ENCODE results near the gene CCNK. TPM values are rescaled to one million over a fixed set of nuclear protein-coding genes. Genes with fewer than 3 reads are reported as not detected.

Gene CCNK
- total RNA-seq, 2 experiments from 2014 or later: 88.4 to 90.4 TPM

DNA sequence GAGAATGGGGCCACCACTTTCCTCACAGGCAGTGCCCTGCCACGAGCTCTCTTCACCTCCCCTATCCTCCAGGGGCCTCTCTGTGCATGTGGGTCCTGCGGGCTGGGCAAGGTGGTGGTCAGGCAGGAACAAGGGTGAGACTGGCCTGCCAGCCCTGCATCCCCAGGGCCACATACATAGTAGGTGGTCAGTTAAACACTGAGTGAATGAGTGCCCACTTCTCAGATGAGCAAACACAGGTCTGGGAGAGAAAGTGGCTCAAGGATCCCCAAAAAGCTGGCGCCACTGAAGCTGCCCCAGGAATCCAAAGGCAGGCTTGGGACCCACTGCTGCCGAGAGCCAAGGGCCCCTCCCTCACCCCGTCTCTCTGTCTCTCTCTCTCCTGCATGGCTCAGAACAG, 51.1 kb downstream of the CCNK start:
- Mint-ChIP-seq H3K27ac (no peak overlapping the region), H3K27me3 (no peaks in the 10 kb centered on the region)

DNA sequence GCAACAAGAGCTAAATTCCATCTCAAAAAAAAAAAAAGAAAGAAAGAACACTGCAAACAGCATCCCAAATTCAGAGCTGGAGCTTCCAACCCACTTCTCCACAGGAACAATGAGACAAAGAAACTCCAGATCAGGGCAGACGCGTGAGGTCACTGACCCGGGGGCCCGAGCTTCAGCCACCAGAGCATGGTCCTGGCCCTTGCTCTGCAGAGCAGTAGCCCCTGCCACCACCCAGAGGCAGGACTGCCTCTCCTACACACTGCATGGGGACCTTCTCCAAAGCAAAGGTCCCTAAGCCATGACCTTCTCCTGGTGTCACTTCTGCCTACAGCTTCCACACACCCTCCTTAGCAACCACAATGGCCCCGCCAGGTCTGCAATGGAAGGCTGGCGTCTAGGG, 53.1 kb downstream of the CCNK start:
- H3K27ac Mint-ChIP-seq: no peak overlapping the region
- DNase-seq (no peak), ATAC-seq (ENCODE audit: low read depth) (no peak)
- H3K36me3 Mint-ChIP-seq: no peaks in the 10 kb centered on the region
- H3K4me3 Mint-ChIP-seq: no peak overlapping the region
- no peaks in the 10 kb centered on the region for H3K4me1 Mint-ChIP-seq
- no peaks in the 10 kb centered on the region for H3K9me3 Mint-ChIP-seq
- POLR2A ChIA-PET: no interaction called here
- no peaks in the 10 kb centered on the region for H3K27me3 Mint-ChIP-seq

More for the DNA sequence above, 51.1 kb downstream of the CCNK start:
- ATAC-seq (ENCODE audit: low read depth): no peak
- POLR2A ChIA-PET: no interaction called here
- Mint-ChIP-seq H3K36me3 (no peaks in the 10 kb centered on the region), H3K4me3 (no peak overlapping the region), H3K9me3 (no peaks in the 10 kb centered on the region), H3K4me1 (no peaks in the 10 kb centered on the region)
- no peak for DNase-seq

DNA sequence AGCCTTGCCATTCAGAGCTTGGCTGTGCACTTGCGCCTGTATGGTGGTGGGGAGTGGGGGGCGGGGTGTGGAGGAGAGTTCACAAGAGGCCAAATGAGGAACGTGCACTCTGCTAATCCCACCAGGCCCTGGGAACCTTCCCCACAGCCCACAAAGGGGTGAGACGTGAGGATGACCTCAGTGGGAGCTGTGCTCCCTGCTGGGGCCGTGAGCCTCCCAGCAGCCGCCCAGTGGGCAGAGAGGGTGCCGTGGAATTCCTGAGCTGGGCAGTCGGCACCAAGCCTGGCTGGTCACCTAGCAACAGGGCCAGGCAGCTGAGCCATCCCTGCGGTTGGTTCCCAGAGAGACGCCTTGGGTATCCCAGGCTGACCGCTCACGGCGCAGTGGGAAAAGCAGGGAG, 53.7 kb downstream of the CCNK start:
- H3K36me3 Mint-ChIP-seq: no peaks in the 10 kb centered on the region
- POLR2A ChIA-PET: no interaction called here
- H3K27ac Mint-ChIP-seq: no peak overlapping the region
- no peak for ATAC-seq (ENCODE audit: low read depth)
- H3K4me3 Mint-ChIP-seq: no peak overlapping the region
- no peak for DNase-seq
- H3K4me1 Mint-ChIP-seq: no peaks in the 10 kb centered on the region
- H3K27me3 Mint-ChIP-seq: no peaks in the 10 kb centered on the region
- no peaks in the 10 kb centered on the region for H3K9me3 Mint-ChIP-seq

DNA sequence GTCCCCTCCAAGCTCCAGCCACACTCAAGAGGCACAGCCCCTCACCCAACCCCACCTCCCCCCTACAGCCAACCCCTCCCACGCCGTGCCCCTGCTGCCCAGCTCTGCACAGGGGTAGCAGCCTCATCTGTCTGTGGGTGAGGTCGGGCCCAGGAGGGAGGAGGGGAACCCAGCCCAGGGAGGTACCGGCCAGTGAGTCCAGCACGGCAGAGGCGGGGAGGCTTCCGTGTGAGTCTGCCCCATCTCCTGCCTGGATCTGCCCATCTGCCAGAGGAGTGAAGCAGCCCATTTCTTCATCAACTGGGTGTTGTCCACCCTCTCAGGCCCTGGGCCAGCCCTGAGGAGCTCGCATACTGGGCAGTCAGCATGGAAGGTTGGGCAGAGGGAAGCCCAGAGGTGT, 54.2 kb downstream of the CCNK start:
- no peak overlapping the region for H3K27ac Mint-ChIP-seq
- no peaks in the 10 kb centered on the region for H3K36me3 Mint-ChIP-seq
- H3K9me3 Mint-ChIP-seq: no peaks in the 10 kb centered on the region
- H3K4me1 Mint-ChIP-seq: no peaks in the 10 kb centered on the region
- ATAC-seq (ENCODE audit: low read depth) (no peak), DNase-seq (no peak)
- H3K27me3 Mint-ChIP-seq: no peaks in the 10 kb centered on the region
- H3K4me3 Mint-ChIP-seq: no peak overlapping the region
- POLR2A ChIA-PET: no interaction called here

DNA sequence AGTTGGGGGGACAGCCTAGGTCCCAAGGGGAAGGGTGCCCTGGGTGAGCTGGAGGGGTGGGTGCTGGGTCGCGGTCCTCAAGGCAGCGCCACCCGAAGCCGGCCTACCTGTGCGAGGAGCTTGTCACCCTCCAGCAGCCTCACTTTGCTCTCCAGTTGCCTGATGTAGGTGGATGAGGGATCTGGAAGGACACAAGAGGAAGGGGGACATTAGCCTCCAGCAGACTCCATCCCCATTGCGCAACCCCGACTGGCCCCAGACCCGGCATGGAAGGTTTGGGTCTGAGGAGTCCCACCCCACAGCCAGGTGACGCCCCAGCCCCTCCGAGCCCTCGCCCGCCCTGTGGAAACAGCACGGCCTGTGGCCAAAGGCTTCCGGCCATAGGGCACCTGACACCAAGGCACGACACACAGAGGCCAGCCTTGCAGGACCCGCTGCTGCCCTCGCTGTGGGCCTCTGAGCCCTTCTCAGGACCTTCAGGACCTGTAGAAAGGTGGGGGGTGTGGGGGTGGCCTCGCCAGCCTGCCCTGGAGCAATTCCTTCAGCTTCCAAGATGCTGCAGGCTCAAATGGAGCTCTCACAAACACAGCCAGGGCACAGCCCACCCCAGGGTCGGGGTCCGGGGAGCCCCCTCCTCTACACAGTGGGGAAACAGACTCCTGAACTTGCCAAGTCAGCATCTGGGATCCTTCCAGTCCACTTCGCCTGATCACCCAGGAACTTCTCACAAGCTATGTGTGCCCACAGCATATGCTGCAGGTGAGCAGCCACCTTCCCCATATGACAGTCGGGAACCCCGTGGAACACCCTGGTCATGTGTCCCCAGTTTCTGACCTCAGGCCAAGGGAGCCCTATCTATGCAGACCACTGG, 54.9 kb downstream of the CCNK start:
- Mint-ChIP-seq H3K36me3 (no peaks in the 10 kb centered on the region), H3K9me3 (no peaks in the 10 kb centered on the region), H3K27ac (no peak overlapping the region), H3K27me3 (no peaks in the 10 kb centered on the region), H3K4me3 (no peak overlapping the region), H3K4me1 (no peaks in the 10 kb centered on the region)
- POLR2A ChIA-PET: no interaction called here
- ATAC-seq (ENCODE audit: low read depth): no peak
- no peak for DNase-seq

DNA sequence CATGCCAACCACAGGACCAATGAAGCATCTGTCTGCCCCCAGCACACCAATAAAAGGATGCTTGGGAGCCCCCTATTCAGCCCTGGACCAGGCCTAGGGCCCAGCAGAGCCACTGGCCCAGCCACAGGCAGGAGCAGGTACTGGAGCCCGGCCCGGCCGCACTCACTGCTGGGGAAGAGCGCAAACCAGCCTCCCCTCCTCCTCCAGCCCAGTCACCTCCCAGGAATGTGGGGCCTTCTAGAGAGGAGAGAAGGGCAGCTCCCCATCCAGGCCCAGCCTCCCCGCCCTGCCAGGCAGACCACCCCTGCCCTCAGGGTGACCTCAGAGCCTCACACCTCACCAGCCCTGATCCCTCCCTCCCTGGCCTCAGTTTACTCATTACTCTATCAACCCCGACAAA, 56.2 kb downstream of the CCNK start:
- Mint-ChIP-seq H3K36me3 (no peaks in the 10 kb centered on the region), H3K27me3 (no peaks in the 10 kb centered on the region), H3K4me3 (no peak overlapping the region), H3K27ac (no peak overlapping the region), H3K4me1 (no peaks in the 10 kb centered on the region), H3K9me3 (no peaks in the 10 kb centered on the region)
- POLR2A ChIA-PET: no interaction called here
- ATAC-seq (ENCODE audit: low read depth) (no peak), DNase-seq (no peak)

DNA sequence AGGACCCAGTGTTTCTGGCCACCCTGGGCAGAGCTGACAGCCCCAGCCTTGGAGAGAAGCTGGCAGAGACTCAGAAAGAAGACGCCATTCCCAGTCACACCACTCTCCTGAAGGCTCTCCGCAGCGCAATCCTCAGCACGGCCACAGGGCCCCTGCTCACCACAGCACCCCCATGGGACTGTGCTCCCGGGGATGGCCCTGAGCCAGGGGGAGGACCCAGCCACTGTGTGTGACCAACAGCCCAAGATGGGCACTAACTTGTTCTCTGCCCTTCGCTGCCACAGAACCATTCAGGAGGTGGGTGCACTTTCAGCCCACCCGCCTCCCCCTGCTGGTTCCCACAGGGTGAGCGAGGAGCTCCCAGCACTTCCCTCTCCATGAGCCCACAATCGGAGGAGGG, 57.1 kb downstream of the CCNK start:
- Mint-ChIP-seq H3K9me3 (no peaks in the 10 kb centered on the region), H3K27ac (no peak overlapping the region), H3K4me3 (no peak overlapping the region), H3K27me3 (no peaks in the 10 kb centered on the region), H3K4me1 (no peaks in the 10 kb centered on the region), H3K36me3 (no peaks in the 10 kb centered on the region)
- ATAC-seq (ENCODE audit: low read depth): no peak
- POLR2A ChIA-PET: no interaction called here
- no peak for DNase-seq

DNA sequence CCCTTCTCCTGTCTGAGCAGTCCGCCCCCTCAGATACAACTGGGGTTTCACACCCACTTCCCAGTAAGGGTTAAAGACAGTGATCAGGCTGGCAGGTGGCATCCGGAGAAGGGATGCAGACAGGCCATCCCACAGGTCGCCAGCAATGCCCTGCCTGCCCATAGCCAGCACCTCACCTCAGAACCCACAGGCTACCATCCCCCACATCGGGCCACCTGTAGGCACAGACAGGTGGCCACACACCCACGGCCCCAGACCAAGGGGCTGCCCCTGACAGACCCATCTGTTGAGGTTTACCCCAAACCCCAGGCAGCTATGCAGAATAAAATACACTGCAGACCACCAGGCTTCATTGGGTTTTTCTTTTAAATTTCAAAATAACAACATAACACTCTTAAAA, 57.5 kb downstream of the CCNK start:
- Mint-ChIP-seq H3K27ac (no peak overlapping the region), H3K36me3 (no peaks in the 10 kb centered on the region), H3K9me3 (no peaks in the 10 kb centered on the region), H3K4me3 (no peak overlapping the region), H3K27me3 (no peaks in the 10 kb centered on the region), H3K4me1 (no peaks in the 10 kb centered on the region)
- ATAC-seq (ENCODE audit: low read depth) (no peak), DNase-seq (no peak)
- POLR2A ChIA-PET: interaction anchor here (0.7 kb wide), 1 partner anchor 17 kb away, joined by 3 read pairs; no protein-coding TSS in a partner anchor

DNA sequence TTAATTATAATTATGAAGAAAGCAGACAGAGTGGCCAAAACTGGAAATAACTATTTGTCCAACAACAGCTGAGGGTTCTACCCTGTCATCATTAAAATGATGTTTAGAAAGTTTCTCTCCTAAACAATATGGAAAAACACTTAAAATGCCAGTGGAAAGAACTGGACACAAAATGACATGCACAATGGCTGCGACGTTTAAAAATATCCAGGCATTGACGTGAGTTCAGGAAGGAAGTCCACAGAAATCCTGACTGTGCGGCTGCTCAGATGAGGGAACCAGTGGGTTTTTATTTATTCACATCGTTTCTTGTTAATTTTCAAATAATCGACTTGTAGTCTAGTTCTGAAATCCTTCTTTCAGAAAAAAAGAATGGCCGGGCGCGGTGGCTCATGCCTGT, 58.3 kb downstream of the CCNK start:
- Mint-ChIP-seq H3K4me3 (no peak overlapping the region), H3K36me3 (no peaks in the 10 kb centered on the region), H3K27ac (no peak overlapping the region), H3K4me1 (no peaks in the 10 kb centered on the region), H3K9me3 (no peaks in the 10 kb centered on the region), H3K27me3 (no peaks in the 10 kb centered on the region)
- ATAC-seq (ENCODE audit: low read depth) (no peak), DNase-seq (no peak)
- POLR2A ChIA-PET: interaction anchor here (0.7 kb wide), 1 partner anchor 18 kb away, joined by 3 read pairs; no protein-coding TSS in a partner anchor

DNA sequence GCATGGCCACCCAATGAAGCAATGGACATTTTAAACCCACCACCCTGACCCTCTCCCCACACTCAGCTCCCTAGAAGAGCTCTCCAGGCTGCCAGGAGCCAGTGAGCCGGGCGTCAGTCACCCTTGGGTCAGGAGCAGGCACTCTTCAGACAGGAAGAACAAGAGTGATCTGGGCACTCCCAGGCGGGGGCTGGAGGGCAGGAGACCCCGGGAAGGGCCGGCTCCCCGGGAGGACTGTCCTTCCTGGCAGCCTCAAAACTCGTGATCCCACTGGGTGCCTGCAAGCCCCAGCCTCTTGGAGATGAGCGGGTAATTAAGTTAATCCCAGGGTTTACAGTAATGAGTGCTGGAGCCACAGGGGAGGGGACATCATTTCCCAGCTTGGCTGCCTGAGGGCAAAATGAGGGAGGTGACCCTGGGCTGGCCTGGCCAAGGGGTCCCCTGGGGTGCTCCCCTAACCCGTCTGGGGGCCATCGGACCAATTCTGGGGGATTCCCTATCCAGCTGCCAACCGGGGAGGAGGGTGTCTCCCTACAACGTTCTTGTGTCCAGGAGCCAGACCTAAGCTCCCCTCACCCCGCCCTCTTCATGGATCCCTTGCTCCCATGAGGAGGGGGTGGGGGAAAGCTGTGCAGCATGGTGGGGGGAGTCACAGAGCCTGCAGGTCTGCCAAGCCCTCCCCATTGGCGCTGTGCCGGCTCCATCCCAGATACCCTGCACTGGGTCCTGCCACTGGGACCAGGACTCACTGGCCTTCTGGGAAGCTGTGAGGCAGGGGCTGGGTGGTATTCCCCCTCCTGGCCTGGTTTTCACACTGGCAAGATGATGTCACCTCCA, 59.2 kb downstream of the CCNK start:
- H3K4me1 Mint-ChIP-seq: no peaks in the 10 kb centered on the region
- H3K36me3 Mint-ChIP-seq: no peaks in the 10 kb centered on the region
- POLR2A ChIA-PET: no interaction called here
- H3K27ac Mint-ChIP-seq: no peak overlapping the region
- no peaks in the 10 kb centered on the region for H3K27me3 Mint-ChIP-seq
- ATAC-seq (ENCODE audit: low read depth): no peak
- no peak overlapping the region for H3K4me3 Mint-ChIP-seq
- no peaks in the 10 kb centered on the region for H3K9me3 Mint-ChIP-seq
- DNase-seq: no peak

DNA sequence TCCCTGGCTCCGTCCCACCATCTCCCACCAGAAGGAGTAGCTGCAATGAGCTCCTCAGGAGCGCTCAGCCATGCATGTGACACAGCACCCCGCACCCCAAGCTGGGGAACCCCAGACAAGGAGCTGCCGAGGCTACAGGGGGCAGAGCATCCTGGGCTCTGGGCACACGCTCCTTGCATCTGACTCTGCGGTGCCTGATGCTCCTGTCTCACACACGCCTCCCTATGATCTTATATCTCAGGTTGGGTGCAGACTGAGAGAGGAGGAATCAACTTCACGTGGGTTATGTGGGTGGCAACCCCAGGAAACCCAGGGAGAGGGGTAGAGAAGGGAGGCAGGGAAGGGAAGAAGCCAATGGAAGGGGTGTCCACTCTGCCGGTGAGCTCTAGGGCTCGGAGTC, 60.0 kb downstream of the CCNK start:
- H3K27me3 Mint-ChIP-seq: no peaks in the 10 kb centered on the region
- no peaks in the 10 kb centered on the region for H3K4me1 Mint-ChIP-seq
- POLR2A ChIA-PET: no interaction called here
- no peak overlapping the region for H3K27ac Mint-ChIP-seq
- no peak for DNase-seq
- no peaks in the 10 kb centered on the region for H3K9me3 Mint-ChIP-seq
- ATAC-seq (ENCODE audit: low read depth): no peak
- no peaks in the 10 kb centered on the region for H3K36me3 Mint-ChIP-seq
- no peak overlapping the region for H3K4me3 Mint-ChIP-seq

DNA sequence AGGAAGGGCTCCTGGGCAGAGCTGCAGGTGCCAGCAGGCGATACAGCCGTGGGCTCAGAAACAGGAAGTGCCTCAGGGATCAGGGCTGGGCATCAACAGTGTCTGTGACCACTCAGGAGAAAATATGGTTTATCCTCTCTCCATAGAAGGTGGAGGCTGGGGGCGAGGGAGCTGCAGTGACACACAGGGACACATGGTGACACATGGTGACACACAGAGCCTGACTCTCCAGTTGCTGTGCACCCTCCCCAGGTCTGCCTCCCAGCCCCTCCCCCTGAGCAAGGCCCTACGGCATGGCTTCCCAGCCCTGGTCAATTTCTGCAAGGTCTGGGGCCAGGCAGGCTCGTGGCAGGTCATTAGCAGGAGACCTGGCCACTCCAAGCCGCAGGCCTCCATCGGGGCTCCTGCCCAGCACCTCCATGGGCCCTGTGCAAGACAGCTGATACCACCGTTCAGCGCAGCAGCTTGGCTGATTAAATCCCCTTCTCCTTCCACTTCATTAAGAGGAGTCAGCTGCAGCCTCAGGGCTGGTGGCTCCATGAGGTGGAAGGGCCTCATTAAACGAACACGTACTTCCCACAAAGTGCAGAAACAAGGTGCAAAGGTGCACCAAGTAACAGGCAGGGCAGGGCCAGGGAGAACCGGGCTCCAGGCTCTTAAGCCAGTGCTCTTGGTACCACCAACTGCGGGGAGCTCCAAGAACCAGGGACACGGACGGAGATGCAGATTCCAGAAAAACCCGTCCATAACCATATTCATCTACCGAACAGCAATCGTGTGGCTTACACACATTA, 60.7 kb downstream of the CCNK start:
- H3K4me1 Mint-ChIP-seq: no peaks in the 10 kb centered on the region
- POLR2A ChIA-PET: no interaction called here
- no peak overlapping the region for H3K4me3 Mint-ChIP-seq
- ATAC-seq (ENCODE audit: low read depth): no peak
- no peaks in the 10 kb centered on the region for H3K36me3 Mint-ChIP-seq
- H3K9me3 Mint-ChIP-seq: no peaks in the 10 kb centered on the region
- no peak overlapping the region for H3K27ac Mint-ChIP-seq
- DNase-seq: no peak
- H3K27me3 Mint-ChIP-seq: no peaks in the 10 kb centered on the region

DNA sequence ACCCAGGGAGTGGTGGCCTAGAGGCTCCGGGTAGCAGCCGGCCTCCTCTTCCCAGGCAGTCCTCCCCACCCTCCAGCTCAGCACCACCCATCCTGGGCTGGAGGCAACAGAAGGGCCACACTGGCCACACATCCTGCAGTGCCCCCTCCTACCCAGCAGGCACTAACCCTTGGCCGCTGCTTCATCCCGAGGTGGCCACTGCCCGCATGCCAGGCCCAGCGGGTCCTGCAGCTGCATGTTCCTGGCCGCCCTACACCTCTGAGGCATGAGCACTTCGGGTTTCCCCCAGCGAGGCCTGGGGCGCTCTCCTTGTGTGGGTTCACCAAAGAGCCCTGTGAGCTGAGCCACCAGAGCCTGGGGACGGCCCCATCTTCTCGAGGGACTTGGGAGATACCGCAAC, 61.4 kb downstream of the CCNK start:
- Mint-ChIP-seq H3K9me3 (no peaks in the 10 kb centered on the region), H3K27ac (no peak overlapping the region), H3K27me3 (no peaks in the 10 kb centered on the region), H3K4me1 (no peaks in the 10 kb centered on the region), H3K4me3 (no peak overlapping the region), H3K36me3 (no peaks in the 10 kb centered on the region)
- POLR2A ChIA-PET: no interaction called here
- no peak for DNase-seq
- no peak for ATAC-seq (ENCODE audit: low read depth)
